ENCODE results near the gene KLHL33.

The KLHL33 gene

GRCh38 chr14:20435582-20436362 lies at the start of gene KLHL33:
Gene KLHL33, minus strand, starts transcription at chr14:20436166. Its CDS starts 355 bp downstream, at chr14:20435811.
- intact Hi-C loops (cut with DNase I), result no loop called here

GRCh38 chr14:20482382-20482781 lies 46.4 kb upstream of the KLHL33 start:
- no peak for DNase-seq
- intact Hi-C loops (cut with DNase I), result no loop called here

More at GRCh38 chr14:20435582-20436362, at the start of gene KLHL33:
- no peak for DNase-seq

GRCh38 chr14:20478894-20479293 lies 42.9 kb upstream of the KLHL33 start:
- intact Hi-C loops (cut with DNase I), result no loop called here
- no peak for DNase-seq

GRCh38 chr14:20477211-20477876 lies 41.4 kb upstream of the KLHL33 start:
- peak in 5 of 10 donors; percentile 22 to 85 (median 42) for DNase-seq
- intact Hi-C loops (cut with DNase I), result no loop called here

- intact Hi-C loops (cut with DNase I), result no loop called here
- no peak for DNase-seq
Measured at GRCh38 chr14:20476776-20477175, 40.8 kb upstream of the KLHL33 start.

GRCh38 chr14:20472536-20473169 lies 36.7 kb upstream of the KLHL33 start:
- intact Hi-C loops (cut with DNase I), result no loop called here
- no peak for DNase-seq

- intact Hi-C loops (cut with DNase I), result no loop called here
- DNase-seq, result no peak
Measured at GRCh38 chr14:20470603-20470901, 34.6 kb upstream of the KLHL33 start.

- DNase-seq, result no peak
- intact Hi-C loops (cut with DNase I), result no loop called here
Measured at GRCh38 chr14:20469890-20470602, 34.1 kb upstream of the KLHL33 start.

GRCh38 chr14:20469242-20469889 lies 33.4 kb upstream of the KLHL33 start, which contains the start of gene PNP:
Gene PNP, plus strand, starts transcription at chr14:20469406. Its CDS starts 119 bp downstream, at chr14:20469525.
- intact Hi-C loops (cut with DNase I), result no loop called here
- peak; percentile 70 to 98 (median 88) for DNase-seq

GRCh38 chr14:20468764-20469241 lies 32.8 kb upstream of the KLHL33 start:
- intact Hi-C loops (cut with DNase I), result no loop called here
- no peak for DNase-seq

GRCh38 chr14:20461225-20462141 lies 25.5 kb upstream of the KLHL33 start, which contains the start of gene PIP4P1:
Gene PIP4P1, minus strand, starts transcription at chr14:20461434. Its CDS starts 109 bp downstream, at chr14:20461325.
- DNase-seq, result peak; percentile 98 to 100 (median 99)
- intact Hi-C loops (cut with DNase I), result loop anchor here (5.0 kb wide), 2 partner anchors 146 to 221 kb away; partner anchors contain the start of gene RNASE4

GRCh38 chr14:20460458-20461224 lies 24.7 kb upstream of the KLHL33 start:
- intact Hi-C loops (cut with DNase I), result loop anchor here (5.0 kb wide), 2 partner anchors 147 to 222 kb away; partner anchors contain the start of gene RNASE4
- no peak for DNase-seq

GRCh38 chr14:20458031-20458789 lies 22.2 kb upstream of the KLHL33 start:
- intact Hi-C loops (cut with DNase I), result loop anchor here (5.0 kb wide), 1 partner anchor 116 kb away; the partner anchor contains the start of gene PARP2
- DNase-seq, result no peak

- DNase-seq, result no peak
- intact Hi-C loops (cut with DNase I), result loop anchor here (5.0 kb wide), 1 partner anchor 115 kb away; the partner anchor contains the start of gene PARP2
Measured at GRCh38 chr14:20456971-20457370, 21.0 kb upstream of the KLHL33 start.

- intact Hi-C loops (cut with DNase I), result loop anchor here (2.0 to 5.0 kb wide), 2 partner anchors 43 to 113 kb away; partner anchors contain the start of genes PARP2 and TEP1
- peak in 1 of 10 donors; percentile 83 for DNase-seq
Measured at GRCh38 chr14:20455355-20456300, 19.7 kb upstream of the KLHL33 start.

Data from posterior cingulate gyrus (tissue), 11 donors.